Thyroid gland (tissue), 4 donors: ENCODE measurements around the gene MTHFSD. TPM values are rescaled to one million over a fixed set of nuclear protein-coding genes. Genes with fewer than 3 reads are reported as not detected.

ENCODE experiments used
- DNase-seq, 2 donors: peaks; one replicate each; pipeline ENCODE4 v3.0.0-alpha.2; 2019
- H3K27ac ChIP-seq, 3 donors: fragments of 200-600 bp; sonication (generic); 1 replicate in 2 of 3; 2 replicates in 1 of 3; pipeline ENCODE4 v1.5.1; 2016 to 2019; ENCODE audit warnings: mild to moderate bottlenecking in 1 of 3, moderate library complexity in 1 of 3
- H3K27me3 ChIP-seq: fragments of 200-600 bp; sonication (generic); one replicate; pipeline ENCODE4 v1.5.1; 2019
- H3K36me3 ChIP-seq, 2 donors: fragments of 200-600 bp; sonication (generic); one replicate each; pipeline ENCODE4 v1.5.1; 2016 to 2019
- H3K4me1 ChIP-seq, 2 donors: fragments of 200-600 bp; sonication (generic); one replicate each; pipeline ENCODE4 v1.5.1; 2017 to 2019
- H3K4me3 ChIP-seq, 3 donors: fragments of 200-600 bp; sonication (generic); replicated peaks in 1 of 3; 1 replicate in 2 of 3; 2 replicates in 1 of 3; pipeline ENCODE4 v1.5.1; 2016; ENCODE audit warnings: mild to moderate bottlenecking in 1 of 3
- H3K9me3 ChIP-seq: fragments of 200-600 bp; sonication (generic); one replicate; pipeline ENCODE4 v1.5.1; 2017
- POLR2A ChIP-seq, 2 donors: fragments of 450-650 bp; IDR thresholded peaks; one replicate each; pipeline ENCODE4 v1.6.1; 2017; ENCODE audit warnings: antibody characterized with exemption in 2 of 2, mild to moderate bottlenecking in 2 of 2, moderate library complexity in 1 of 2
- WGBS, 2 donors: methylation state at CpG; one replicate each; pipeline ENCODE4 v1.1.5; 2017; 5-methylcytosine and 5-hydroxymethylcytosine counted together
- intact Hi-C: fragments of 100-400 bp; cut with DNase I; formaldehyde crosslinking; loops from one replicate; pipeline ENCODE4 v1.15.1; 2023
- total RNA-seq, 4 donors: library from RNA; depleted of rRNA; stranded (reverse); fragments of >200 nt; gene quantifications; one replicate each; pipeline ENCODE4 v1.2.3, GENCODE V29; 2016
- TF ChIP-seq, protein P1 (sequence below), 6 experiments: fragments of 200-600 bp in 3 of 6; fragments of 450-650 bp in 3 of 6; sonication (generic) in 3 of 6; IDR thresholded peaks; one replicate each; pipeline ENCODE4 v1.5.1; 2016 to 2019; ENCODE audit warnings: antibody characterized with exemption in 6 of 6, mild to moderate bottlenecking in 2 of 6, inconsistent platforms in 1 of 6, moderate library complexity in 1 of 6

Gene MTHFSD
- total RNA-seq, 4 donors from 2014 or later: 21.2 to 27.4 (median 25.2) TPM

DNA sequence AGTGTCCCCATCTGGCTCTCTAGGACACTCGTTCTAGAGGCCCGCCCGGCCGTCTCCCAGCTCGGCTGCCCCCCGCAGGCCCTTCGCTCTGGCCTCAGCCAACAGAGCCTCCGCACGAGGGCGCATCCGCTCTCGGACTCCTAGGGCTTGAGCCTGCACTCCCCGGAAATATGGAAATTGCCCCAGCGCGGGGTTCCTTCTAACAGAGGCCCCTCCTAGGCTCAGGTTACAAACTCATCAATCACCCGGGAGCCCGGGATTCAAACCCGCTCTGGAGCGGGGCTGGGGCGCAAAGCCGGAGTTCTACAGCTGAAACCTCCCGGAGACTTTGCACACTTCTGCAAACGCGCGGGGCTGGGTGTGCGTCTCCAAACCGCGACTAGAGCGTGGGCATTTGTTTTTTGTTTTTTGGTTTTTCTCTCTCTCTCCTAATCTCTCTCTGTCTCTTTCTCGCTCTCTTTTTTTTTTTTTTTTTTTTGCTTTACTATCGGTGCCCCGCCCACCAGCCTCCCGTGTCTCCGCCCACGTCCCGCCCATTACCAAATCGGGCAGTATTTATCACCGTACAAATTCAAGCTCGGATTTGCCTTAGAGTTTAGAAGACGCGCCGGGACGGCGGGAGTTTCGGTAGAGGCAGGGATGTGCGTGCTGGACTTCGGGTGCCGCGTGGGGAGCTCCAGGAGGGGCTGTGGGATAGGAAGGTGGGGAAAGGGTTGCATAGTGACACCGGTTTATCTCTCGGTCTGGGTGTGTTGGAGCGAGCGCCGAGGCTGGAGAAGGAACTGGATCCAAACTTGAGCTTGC lies 20.9 kb upstream of the MTHFSD start:
- peak; percentile 21 to 27 for DNase-seq
- Histone ChIP-seq H3K9me3 (no peaks in the 10 kb centered on the region), H3K27me3 (peaks cover 8% of the 10 kb centered on the region), H3K36me3 (no peaks in the 10 kb centered on the region), H3K27ac (peak overlapping the region in 1 of 3 donors; percentile 36), H3K4me3 (no peak overlapping the region), H3K4me1 (peaks cover 0 to 5% of the 10 kb centered on the region in 2 donors)
- TF ChIP-seq, protein P1, sequence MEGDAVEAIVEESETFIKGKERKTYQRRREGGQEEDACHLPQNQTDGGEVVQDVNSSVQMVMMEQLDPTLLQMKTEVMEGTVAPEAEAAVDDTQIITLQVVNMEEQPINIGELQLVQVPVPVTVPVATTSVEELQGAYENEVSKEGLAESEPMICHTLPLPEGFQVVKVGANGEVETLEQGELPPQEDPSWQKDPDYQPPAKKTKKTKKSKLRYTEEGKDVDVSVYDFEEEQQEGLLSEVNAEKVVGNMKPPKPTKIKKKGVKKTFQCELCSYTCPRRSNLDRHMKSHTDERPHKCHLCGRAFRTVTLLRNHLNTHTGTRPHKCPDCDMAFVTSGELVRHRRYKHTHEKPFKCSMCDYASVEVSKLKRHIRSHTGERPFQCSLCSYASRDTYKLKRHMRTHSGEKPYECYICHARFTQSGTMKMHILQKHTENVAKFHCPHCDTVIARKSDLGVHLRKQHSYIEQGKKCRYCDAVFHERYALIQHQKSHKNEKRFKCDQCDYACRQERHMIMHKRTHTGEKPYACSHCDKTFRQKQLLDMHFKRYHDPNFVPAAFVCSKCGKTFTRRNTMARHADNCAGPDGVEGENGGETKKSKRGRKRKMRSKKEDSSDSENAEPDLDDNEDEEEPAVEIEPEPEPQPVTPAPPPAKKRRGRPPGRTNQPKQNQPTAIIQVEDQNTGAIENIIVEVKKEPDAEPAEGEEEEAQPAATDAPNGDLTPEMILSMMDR (IDR thresholded peaks at IDR 0.05): peak in 1 of 6 experiments; percentile 19
- TF ChIP-seq POLR2A (IDR thresholded peaks at IDR 0.05): peak in 1 of 2 donors; percentile 26
- 3 to 5% methylated on average over 51 to 53 of the region's 54 CpGs for WGBS, 2 donors
- intact Hi-C loops: no loop called here

DNA sequence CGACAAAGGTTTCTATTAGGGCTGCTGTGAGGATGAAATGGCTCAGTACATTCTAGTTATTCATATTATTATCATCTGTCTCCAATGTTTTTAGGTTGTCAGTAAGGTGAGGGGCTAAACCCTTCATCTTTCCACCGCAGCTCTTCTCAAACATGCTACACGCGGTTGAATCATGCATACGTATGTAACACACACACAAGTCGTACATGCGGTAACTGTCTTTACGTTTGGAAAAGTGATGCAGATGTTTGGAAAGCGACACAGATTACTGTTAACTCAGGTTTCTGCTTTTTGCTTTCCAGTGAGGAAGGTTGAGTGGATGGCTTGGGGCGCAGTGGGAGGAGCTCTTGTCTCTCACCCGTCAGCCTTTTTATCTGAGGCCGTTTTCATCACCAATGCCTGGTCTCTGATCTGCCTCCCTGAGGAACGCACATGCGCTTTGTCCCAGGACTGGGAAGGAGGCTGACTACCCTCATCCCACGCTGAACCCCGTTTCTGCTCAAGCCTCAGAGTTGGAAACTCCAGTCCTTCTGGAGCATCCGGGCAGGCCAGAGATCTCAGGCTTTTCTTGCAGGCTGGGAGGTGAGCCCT lies 20.2 kb upstream of the MTHFSD start:
- Histone ChIP-seq H3K36me3 (no peaks in the 10 kb centered on the region), H3K9me3 (no peaks in the 10 kb centered on the region), H3K4me3 (no peak overlapping the region), H3K27ac (peak overlapping the region in 1 of 3 donors; percentile 10), H3K4me1 (peaks cover 0 to 8% of the 10 kb centered on the region in 2 donors), H3K27me3 (peaks cover 15% of the 10 kb centered on the region)
- no peak for TF ChIP-seq POLR2A (IDR thresholded peaks at IDR 0.05)
- TF ChIP-seq, protein P1 (IDR thresholded peaks at IDR 0.05): no peak
- WGBS, 2 donors: 37 to 41% methylated on average over 16 to 17 of the region's 17 CpGs
- intact Hi-C loops: no loop called here
- DNase-seq: no peak

DNA sequence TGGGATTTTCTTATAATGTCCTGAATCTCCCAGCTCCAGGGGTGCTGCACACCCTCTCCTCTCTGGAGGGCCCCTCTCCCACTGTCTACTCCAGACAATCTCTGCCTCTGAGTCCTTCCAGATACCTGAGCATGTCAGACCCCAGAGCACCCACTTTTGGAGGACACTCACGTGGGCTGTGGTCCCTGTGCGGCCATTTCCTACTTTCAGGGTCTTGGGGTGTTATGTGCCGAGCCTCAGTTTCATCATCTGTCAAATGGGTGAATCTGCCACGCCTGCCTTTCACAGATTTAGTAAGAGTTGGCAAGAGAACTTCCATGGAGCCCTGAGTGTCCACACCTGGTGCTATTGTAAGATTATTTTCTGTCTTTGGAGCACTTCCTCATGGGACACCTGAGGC lies 19.6 kb upstream of the MTHFSD start:
- Histone ChIP-seq H3K36me3 (no peaks in the 10 kb centered on the region), H3K4me3 (no peak overlapping the region), H3K27me3 (peaks cover 19% of the 10 kb centered on the region), H3K27ac (no peak overlapping the region), H3K9me3 (no peaks in the 10 kb centered on the region), H3K4me1 (peaks cover 0 to 8% of the 10 kb centered on the region in 2 donors)
- no peak for DNase-seq
- TF ChIP-seq, protein P1 (IDR thresholded peaks at IDR 0.05): no peak
- no peak for TF ChIP-seq POLR2A (IDR thresholded peaks at IDR 0.05)
- WGBS, 2 donors: 57 to 62% methylated on average over 4 of the region's 4 CpGs
- intact Hi-C loops: no loop called here

DNA sequence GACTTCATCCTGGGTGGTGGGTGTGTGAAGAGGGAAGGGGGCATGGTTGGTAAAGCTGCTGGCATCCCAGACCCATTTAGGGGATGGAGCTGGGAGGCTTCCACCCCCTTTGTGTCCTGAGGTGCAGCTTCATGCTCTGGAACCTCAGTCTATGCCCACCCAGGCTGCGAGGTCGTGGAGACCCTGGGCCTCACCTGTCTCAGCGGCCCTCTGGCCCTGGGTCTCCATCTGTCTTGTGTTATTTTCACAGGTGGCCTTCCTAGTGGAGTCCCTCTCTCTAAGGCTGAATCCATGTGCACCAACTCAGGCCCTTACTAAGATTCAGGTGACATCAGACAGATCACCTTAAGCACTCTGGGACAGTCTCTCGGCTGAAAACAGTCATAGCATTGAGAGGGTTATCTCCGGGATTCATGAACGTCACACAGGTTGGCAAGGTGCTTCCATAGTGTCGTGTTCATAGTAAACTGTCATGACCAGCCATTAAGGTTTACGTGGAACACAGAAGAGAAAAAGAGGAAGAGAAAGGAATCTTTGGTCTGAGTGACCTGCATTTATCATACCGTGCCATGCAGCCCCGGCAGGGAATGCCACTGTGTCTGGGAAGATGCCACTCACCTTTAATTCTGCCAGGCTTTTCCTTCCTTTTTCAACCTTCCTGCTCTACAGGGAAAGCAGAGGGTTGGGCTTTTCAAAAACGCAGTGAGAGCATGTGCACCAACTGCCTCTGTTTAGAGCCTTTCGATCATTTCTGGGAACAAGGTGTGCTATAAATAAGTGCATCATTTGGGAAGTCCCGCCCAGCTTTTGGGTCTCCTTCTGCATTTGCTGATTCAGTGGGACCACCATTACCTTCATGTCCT lies 18.8 kb upstream of the MTHFSD start:
- no peaks in the 10 kb centered on the region for H3K36me3 ChIP-seq
- DNase-seq: no peak
- no peak overlapping the region for H3K4me3 ChIP-seq
- WGBS, 2 donors: 43 to 45% methylated on average over 13 of the region's 13 CpGs
- H3K27me3 ChIP-seq: peaks cover 24% of the 10 kb centered on the region
- TF ChIP-seq POLR2A (IDR thresholded peaks at IDR 0.05): no peak
- TF ChIP-seq, protein P1 (IDR thresholded peaks at IDR 0.05): no peak
- H3K4me1 ChIP-seq: peaks cover 0 to 8% of the 10 kb centered on the region in 2 donors
- intact Hi-C loops: no loop called here
- H3K27ac ChIP-seq: no peak overlapping the region
- H3K9me3 ChIP-seq: no peaks in the 10 kb centered on the region
